Activated CD8-positive, alpha-beta T cell treated with anti-CD3 and anti-CD28 coated beads for 36 hours (primary cell): ENCODE measurements around the gene PGA5. TPM values are rescaled to one million over a fixed set of nuclear protein-coding genes. Genes with fewer than 3 reads are reported as not detected.

Experiments
- ATAC-seq: fragments of 200-7000 bp; cut with Tn5 transposase; one replicate; pipeline ENCODE4 v1.10.0; 2021; ENCODE audit warnings: mild to moderate bottlenecking, moderate library complexity
- CTCF ChIA-PET: fragments of 350-600 bp; sonication (Branson Sonifier 250); formaldehyde crosslinking; loops from one replicate; lab custom pipeline; 2021; ENCODE audit warnings: antibody characterized with exemption; lab: Charles Lee
- POLR2A ChIA-PET: fragments of 350-600 bp; sonication (Branson Sonifier 250); formaldehyde crosslinking; loops from one replicate; lab custom pipeline; 2021; ENCODE audit warnings: antibody characterized with exemption; lab: Charles Lee
- DNase-seq: peaks from one replicate; pipeline ENCODE4 v3.0.0-alpha.2; 2020
- H3K27ac Mint-ChIP-seq: one replicate; pipeline ENCODE4 v1.8.0; 2021; ENCODE audit warnings: mild to moderate bottlenecking, mixed read lengths
- H3K27me3 Mint-ChIP-seq: one replicate; pipeline ENCODE4 v1.8.0; 2021; ENCODE audit warnings: mixed read lengths
- H3K36me3 Mint-ChIP-seq: one replicate; pipeline ENCODE4 v1.8.0; 2021; ENCODE audit warnings: low read depth, mixed read lengths
- H3K4me1 Mint-ChIP-seq: one replicate; pipeline ENCODE4 v1.8.0; 2021; ENCODE audit warnings: low read depth, mixed read lengths
- H3K4me3 Mint-ChIP-seq: one replicate; pipeline ENCODE4 v1.8.0; 2021; ENCODE audit warnings: mild to moderate bottlenecking, moderate library complexity, mixed read lengths
- H3K9me3 Mint-ChIP-seq: one replicate; pipeline ENCODE4 v1.8.0; 2021; ENCODE audit warnings: mixed read lengths
- CTCF ChIP-seq: fragments of 200-600 bp; IDR thresholded peaks from one replicate; pipeline ENCODE4 v1.8.0; 2022; ENCODE audit warnings: antibody characterized with exemption, mild to moderate bottlenecking
- intact Hi-C: fragments of 100-400 bp; cut with micrococcal nuclease; formaldehyde crosslinking; loops from one replicate; pipeline ENCODE4 v1.10.0; 2022
- total RNA-seq, 2 experiments: library from RNA; stranded (reverse); gene quantifications; one replicate each; pipeline ENCODE4 v1.2.3, GENCODE V29; 2021

PGA5 gene
- total RNA-seq, 2 experiments from 2014 or later: not detected

DNA sequence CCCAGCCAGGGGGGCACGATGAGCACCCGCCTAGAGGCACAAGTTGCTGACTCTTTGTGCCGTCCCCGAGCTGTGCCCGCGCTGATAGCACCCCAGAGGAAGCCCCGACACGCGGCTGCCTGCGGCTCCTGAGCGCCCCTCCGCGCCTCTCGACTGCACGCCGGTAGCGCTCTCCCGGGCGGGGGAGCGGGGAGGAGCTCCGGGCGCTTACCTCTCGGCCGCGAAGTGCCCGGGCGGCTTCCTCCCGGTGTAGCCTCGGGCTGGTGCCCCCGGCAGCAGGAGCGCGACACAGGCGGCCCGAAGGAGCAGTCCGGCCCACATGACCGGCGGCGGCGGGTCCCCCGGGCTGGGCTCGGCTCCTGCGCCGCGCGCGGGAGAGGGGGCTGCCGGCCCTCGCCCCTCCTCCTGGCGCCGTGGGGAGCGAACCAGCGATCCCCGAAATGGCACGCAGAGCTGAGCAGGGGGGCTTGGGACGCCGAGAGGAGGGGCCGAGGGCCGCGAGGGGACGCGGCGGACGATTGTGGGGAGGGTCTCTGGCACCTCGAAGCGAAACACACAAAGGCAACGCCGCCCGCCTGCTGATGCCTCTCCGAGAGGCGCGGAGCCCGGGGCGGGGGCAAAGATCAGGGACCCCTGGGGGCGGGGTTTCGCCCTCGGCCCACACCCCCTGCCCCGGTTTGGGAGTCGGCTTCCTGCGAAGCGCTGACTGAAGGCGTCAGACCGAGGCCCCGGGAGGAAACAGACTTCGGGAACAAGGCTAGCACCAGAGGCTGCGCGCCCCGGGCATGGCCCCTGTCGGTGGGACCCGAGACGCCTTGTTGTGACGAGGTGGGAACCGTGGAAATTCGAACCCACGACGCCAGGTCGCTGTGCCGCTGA, 54.0 kb downstream of the PGA5 start, which contains the start of gene VWCE:
TSS of gene VWCE (minus strand) at position 600 of the 879 bp plus-strand sequence. CDS start at position 321, 279 bp downstream.
- Mint-ChIP-seq H3K27ac (peak within 1 kb of the TSS; percentile 92), H3K36me3 (peaks cover 43% of the 10 kb centered on the region), H3K27me3 (peaks cover 5% of the 10 kb centered on the region), H3K4me3 (peak within 1 kb of the TSS; percentile 92), H3K4me1 (peaks cover 42% of the 10 kb centered on the region), H3K9me3 (no peaks in the 10 kb centered on the region)
- ATAC-seq (peak; percentile 83), DNase-seq (peak; percentile 88)
- ChIA-PET POLR2A (interaction anchor here (0.8 to 4.3 kb wide), 13 partner anchors 12 to 420 kb away, joined by 3 to 26 read pairs (median 6); partner anchors contain the start of genes CPSF7, CYB561A3, DDB1 and SDHAF2), CTCF (interaction anchor here (0.6 to 3.2 kb wide), 17 partner anchors 13 to 464 kb away, joined by 3 to 23 read pairs (median 4); partner anchors contain the start of genes CPSF7, SDHAF2 and TMEM216)
- intact Hi-C loops: no loop called here
- TF ChIP-seq CTCF: peak; percentile 23

- POLR2A ChIA-PET: interaction anchor here (0.7 to 4.3 kb wide), 7 partner anchors 13 to 133 kb away, joined by 3 to 26 read pairs (median 20); partner anchors contain the start of genes DDB1 and TKFC
- peaks cover 44% of the 10 kb centered on the region for H3K4me1 Mint-ChIP-seq
- CTCF ChIA-PET: interaction anchor here (1.4 to 3.2 kb wide), 6 partner anchors 16 to 464 kb away, joined by 3 to 23 read pairs (median 7); no protein-coding TSS in a partner anchor
Observed at GRCh38 chr11:61295596-61295926, 54.6 kb downstream of the PGA5 start.

DNA sequence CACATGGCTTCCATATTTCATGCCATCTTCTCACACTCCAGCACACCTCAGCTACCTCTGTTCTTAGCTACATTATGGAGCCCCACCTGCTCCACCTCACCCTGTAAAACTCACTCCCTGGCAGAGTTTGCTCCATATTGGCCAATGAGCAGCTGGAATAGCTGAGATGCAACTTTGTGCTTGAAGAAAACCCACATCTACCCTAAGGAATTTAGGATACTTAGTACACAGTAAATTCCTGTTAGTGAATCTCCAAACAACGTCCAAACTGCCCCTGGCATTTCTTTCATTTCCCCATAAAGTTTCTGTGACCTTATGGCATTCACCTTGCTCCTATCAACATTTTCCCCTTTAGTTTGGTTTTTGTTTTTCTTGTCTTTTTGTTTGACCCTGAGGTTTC, 56.4 kb downstream of the PGA5 start:
- ATAC-seq: no peak
- intact Hi-C loops: no loop called here
- no peak for DNase-seq
- Mint-ChIP-seq H3K9me3 (no peaks in the 10 kb centered on the region), H3K4me1 (peaks cover 42% of the 10 kb centered on the region), H3K4me3 (no peak overlapping the region), H3K27me3 (peaks cover 2% of the 10 kb centered on the region), H3K36me3 (peaks cover 45% of the 10 kb centered on the region), H3K27ac (peak overlapping the region; percentile 66)
- POLR2A ChIA-PET: interaction anchor here (0.8 to 4.3 kb wide), 3 partner anchors 32 to 277 kb away, joined by 3 to 20 read pairs (median 3); partner anchors contain the start of genes DDB1 and TKFC
- CTCF ChIA-PET: interaction anchor here (1.0 to 2.4 kb wide), 3 partner anchors 12 to 43 kb away, joined by 3 to 9 read pairs (median 3); no protein-coding TSS in a partner anchor
- TF ChIP-seq CTCF: no peak

More at GRCh38 chr11:61295596-61295926, 54.6 kb downstream of the PGA5 start:
- no peak for ATAC-seq
- TF ChIP-seq CTCF: no peak
- H3K36me3 Mint-ChIP-seq: peaks cover 47% of the 10 kb centered on the region
- intact Hi-C loops: no loop called here
- H3K27me3 Mint-ChIP-seq: peaks cover 5% of the 10 kb centered on the region
- H3K9me3 Mint-ChIP-seq: no peaks in the 10 kb centered on the region
- peak overlapping the region; percentile 92 for H3K4me3 Mint-ChIP-seq
- no peak overlapping the region for H3K27ac Mint-ChIP-seq
- DNase-seq: no peak

GRCh38 chr11:61297746-61298145, 56.8 kb downstream of the PGA5 start:
- peaks cover 2% of the 10 kb centered on the region for H3K27me3 Mint-ChIP-seq
- ChIA-PET POLR2A (interaction anchor here (1.0 to 4.3 kb wide), 3 partner anchors 31 to 38 kb away, joined by 3 to 20 read pairs (median 4); partner anchors contain the start of genes DDB1 and TKFC), CTCF (interaction anchor here (1.0 to 2.4 kb wide), 3 partner anchors 11 to 44 kb away, joined by 3 to 9 read pairs (median 3); no protein-coding TSS in a partner anchor)
- intact Hi-C loops: no loop called here
- no peak for ATAC-seq
- no peaks in the 10 kb centered on the region for H3K9me3 Mint-ChIP-seq
- H3K4me1 Mint-ChIP-seq: peaks cover 40% of the 10 kb centered on the region
- peak overlapping the region; percentile 66 for H3K27ac Mint-ChIP-seq
- DNase-seq: no peak
- no peak overlapping the region for H3K4me3 Mint-ChIP-seq
- peaks cover 41% of the 10 kb centered on the region for H3K36me3 Mint-ChIP-seq
- TF ChIP-seq CTCF: no peak
